Astrocyte of the cerebellum (primary cell): ENCODE measurements around the gene ROR1.

Source experiments
- DNase-seq: peaks from one replicate; pipeline ENCODE4 v3.0.0-alpha.2; 2011; ENCODE audit warnings: low read depth
- H3K4me3 ChIP-seq: 2 replicates; pipeline ENCODE4 v1.5.1; 2011; ENCODE audit warnings: mild to moderate bottlenecking, low read depth, low read length, moderate library complexity
- CTCF ChIP-seq: IDR thresholded peaks from 2 replicates; pipeline ENCODE4 v1.5.1; 2012; ENCODE audit warnings: low read length, low read depth, moderate library complexity, mild to moderate bottlenecking; ENCODE audit errors: missing control alignments
- in situ Hi-C: cut with HindIII; loops from 2 replicates; pipeline ENCODE4 v1.10.0; 2017; ENCODE audit warnings: low sequenced_read_pairs

The ROR1 gene

GRCh38 chr1:63732666-63733065 lies 41.2 kb upstream of the ROR1 start:
- no peak for TF ChIP-seq CTCF
- no peak for DNase-seq
- in situ Hi-C loops: loop anchor here (5.0 kb wide), 1 partner anchor 40 kb away; no protein-coding TSS in a partner anchor
- no peak overlapping the region for H3K4me3 ChIP-seq

GRCh38 chr1:63738772-63739171 lies 35.0 kb upstream of the ROR1 start:
- no peak for DNase-seq
- TF ChIP-seq CTCF: no peak
- no peak overlapping the region for H3K4me3 ChIP-seq
- in situ Hi-C loops: no loop called here

GRCh38 chr1:63739452-63739851 lies 34.4 kb upstream of the ROR1 start:
- no peak for DNase-seq
- no peak for TF ChIP-seq CTCF
- in situ Hi-C loops: no loop called here
- H3K4me3 ChIP-seq: no peak overlapping the region

GRCh38 chr1:63740432-63740831 lies 33.4 kb upstream of the ROR1 start:
- no peak for TF ChIP-seq CTCF
- H3K4me3 ChIP-seq: no peak overlapping the region
- in situ Hi-C loops: no loop called here
- DNase-seq: no peak

GRCh38 chr1:63742526-63742925 lies 31.3 kb upstream of the ROR1 start:
- H3K4me3 ChIP-seq: no peak overlapping the region

GRCh38 chr1:63743781-63744180 lies 30.0 kb upstream of the ROR1 start:
- no peak overlapping the region for H3K4me3 ChIP-seq
- TF ChIP-seq CTCF: no peak
- in situ Hi-C loops: no loop called here
- DNase-seq: no peak

More at GRCh38 chr1:63742526-63742925, 31.3 kb upstream of the ROR1 start:
- no peak for TF ChIP-seq CTCF
- DNase-seq: no peak
- in situ Hi-C loops: no loop called here
